Measurements from ENCODE around the gene CIB4.

DNA sequence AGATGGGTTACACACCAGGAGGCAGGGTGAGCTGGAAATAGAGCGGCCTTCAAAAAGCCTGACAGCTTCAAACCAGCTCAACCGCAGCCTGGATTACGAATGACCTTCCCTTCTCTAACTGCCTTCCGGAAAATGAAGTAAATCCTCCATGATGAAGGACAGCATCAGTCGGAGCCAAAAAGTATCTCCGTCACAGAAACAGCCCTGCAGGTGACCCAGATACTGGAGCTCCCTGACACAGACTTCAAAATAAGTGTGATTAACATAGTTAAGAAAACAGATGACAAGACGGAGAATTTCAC, 10.3 kb upstream of the CIB4 start:
- TF ChIP-seq EP300 (IDR thresholded peaks at IDR 0.05; ENCODE audit: low read depth), result no peak
- TF ChIP-seq, protein P1, sequence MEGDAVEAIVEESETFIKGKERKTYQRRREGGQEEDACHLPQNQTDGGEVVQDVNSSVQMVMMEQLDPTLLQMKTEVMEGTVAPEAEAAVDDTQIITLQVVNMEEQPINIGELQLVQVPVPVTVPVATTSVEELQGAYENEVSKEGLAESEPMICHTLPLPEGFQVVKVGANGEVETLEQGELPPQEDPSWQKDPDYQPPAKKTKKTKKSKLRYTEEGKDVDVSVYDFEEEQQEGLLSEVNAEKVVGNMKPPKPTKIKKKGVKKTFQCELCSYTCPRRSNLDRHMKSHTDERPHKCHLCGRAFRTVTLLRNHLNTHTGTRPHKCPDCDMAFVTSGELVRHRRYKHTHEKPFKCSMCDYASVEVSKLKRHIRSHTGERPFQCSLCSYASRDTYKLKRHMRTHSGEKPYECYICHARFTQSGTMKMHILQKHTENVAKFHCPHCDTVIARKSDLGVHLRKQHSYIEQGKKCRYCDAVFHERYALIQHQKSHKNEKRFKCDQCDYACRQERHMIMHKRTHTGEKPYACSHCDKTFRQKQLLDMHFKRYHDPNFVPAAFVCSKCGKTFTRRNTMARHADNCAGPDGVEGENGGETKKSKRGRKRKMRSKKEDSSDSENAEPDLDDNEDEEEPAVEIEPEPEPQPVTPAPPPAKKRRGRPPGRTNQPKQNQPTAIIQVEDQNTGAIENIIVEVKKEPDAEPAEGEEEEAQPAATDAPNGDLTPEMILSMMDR (IDR thresholded peaks at IDR 0.05), result no peak

Data from transverse colon (tissue), 3 donors.